ENCODE measurements around the gene RPIA.
"Not testable (repeated sequence)": the region's sequence is repeated elsewhere in the genome, so short reads cannot be mapped to it uniquely, and the experiment has no call there.

DNA sequence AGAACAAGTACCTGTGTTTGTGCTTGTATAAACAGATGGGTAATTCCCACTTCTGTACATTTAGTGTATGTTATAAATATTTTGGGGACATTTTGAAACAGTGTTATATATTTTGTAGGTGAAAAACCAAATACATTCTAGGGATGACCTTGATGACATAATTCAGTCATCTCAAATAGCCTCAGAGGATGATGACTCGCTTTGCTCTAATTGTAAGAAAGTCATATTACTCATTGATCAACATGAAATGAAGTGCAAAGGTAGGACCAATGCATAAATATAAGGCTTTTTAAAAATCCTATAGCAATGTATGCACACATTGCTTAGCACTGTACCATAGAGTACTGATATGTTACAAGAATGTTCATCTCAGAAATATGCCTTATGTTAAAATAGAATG lies 105.7 kb downstream of the RPIA start:
- TF ChIP-seq, protein P1, sequence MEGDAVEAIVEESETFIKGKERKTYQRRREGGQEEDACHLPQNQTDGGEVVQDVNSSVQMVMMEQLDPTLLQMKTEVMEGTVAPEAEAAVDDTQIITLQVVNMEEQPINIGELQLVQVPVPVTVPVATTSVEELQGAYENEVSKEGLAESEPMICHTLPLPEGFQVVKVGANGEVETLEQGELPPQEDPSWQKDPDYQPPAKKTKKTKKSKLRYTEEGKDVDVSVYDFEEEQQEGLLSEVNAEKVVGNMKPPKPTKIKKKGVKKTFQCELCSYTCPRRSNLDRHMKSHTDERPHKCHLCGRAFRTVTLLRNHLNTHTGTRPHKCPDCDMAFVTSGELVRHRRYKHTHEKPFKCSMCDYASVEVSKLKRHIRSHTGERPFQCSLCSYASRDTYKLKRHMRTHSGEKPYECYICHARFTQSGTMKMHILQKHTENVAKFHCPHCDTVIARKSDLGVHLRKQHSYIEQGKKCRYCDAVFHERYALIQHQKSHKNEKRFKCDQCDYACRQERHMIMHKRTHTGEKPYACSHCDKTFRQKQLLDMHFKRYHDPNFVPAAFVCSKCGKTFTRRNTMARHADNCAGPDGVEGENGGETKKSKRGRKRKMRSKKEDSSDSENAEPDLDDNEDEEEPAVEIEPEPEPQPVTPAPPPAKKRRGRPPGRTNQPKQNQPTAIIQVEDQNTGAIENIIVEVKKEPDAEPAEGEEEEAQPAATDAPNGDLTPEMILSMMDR (IDR thresholded peaks at IDR 0.05) = not testable (repeated sequence)
- not testable (repeated sequence) for TF ChIP-seq POLR2A (IDR thresholded peaks at IDR 0.05)
